Erythroblast (primary cell): ENCODE results near the gene SCNM1.

Experiments
- GATA1 ChIP-seq: IDR thresholded peaks from 2 replicates; pipeline ENCODE4 v1.6.1; 2011; ENCODE audit warnings: low read depth, mild to moderate bottlenecking, control low read depth, low read length, moderate library complexity
- POLR2A ChIP-seq: IDR thresholded peaks from 2 replicates; pipeline ENCODE4 v1.6.1; 2011; ENCODE audit warnings: mild to moderate bottlenecking, low read length

GRCh38 chr1:151143057-151143435 lies 22.9 kb upstream of the SCNM1 start:
- TF ChIP-seq POLR2A (no peak), GATA1 (no peak)
